Activated CD8-positive, alpha-beta memory T cell treated with anti-CD3 and anti-CD28 coated beads, Interleukin-2, amount 10 ng/mL, durations not matched to agents 7 days and 5 days (primary cell): ENCODE results near the gene SNX13. TPM values are rescaled to one million over a fixed set of nuclear protein-coding genes. Genes with fewer than 3 reads are reported as not detected.

Experiments used
- ATAC-seq: fragments of 150-1000 bp; cut with Tn5 transposase; one replicate; pipeline ENCODE4 v1.10.0; 2021; ENCODE audit warnings: moderate library complexity
- CTCF ChIA-PET: fragments of 350-600 bp; sonication (Branson Sonifier 250); formaldehyde crosslinking; loops from one replicate; lab custom pipeline; 2021; ENCODE audit warnings: antibody characterized with exemption; lab: Charles Lee
- DNase-seq: peaks from one replicate; pipeline ENCODE4 v3.0.0-alpha.2; 2020
- H3K27ac Mint-ChIP-seq: one replicate; pipeline ENCODE4 v1.8.0; 2021; ENCODE audit warnings: mild to moderate bottlenecking, mixed read lengths
- H3K27me3 Mint-ChIP-seq: one replicate; pipeline ENCODE4 v1.8.0; 2021; ENCODE audit warnings: mixed read lengths
- H3K36me3 Mint-ChIP-seq: one replicate; pipeline ENCODE4 v1.8.0; 2021; ENCODE audit warnings: mild to moderate bottlenecking, mixed read lengths
- H3K4me1 Mint-ChIP-seq: one replicate; pipeline ENCODE4 v1.8.0; 2021; ENCODE audit warnings: mixed read lengths
- H3K4me3 Mint-ChIP-seq: one replicate; pipeline ENCODE4 v1.8.0; 2021; ENCODE audit warnings: mild to moderate bottlenecking, moderate library complexity, mixed read lengths
- H3K9me3 Mint-ChIP-seq: one replicate; pipeline ENCODE4 v1.8.0; 2022; ENCODE audit warnings: low read depth, mixed read lengths
- total RNA-seq, 2 experiments: library from RNA; stranded (reverse); gene quantifications; one replicate each; pipeline ENCODE4 v1.2.3, GENCODE V29; 2021

Gene SNX13
- total RNA-seq, 2 experiments from 2014 or later, result 19.5 to 24.4 TPM

- peaks cover 41% of the 10 kb centered on the region for H3K4me1 Mint-ChIP-seq
Measured at GRCh38 chr7:17939606-17940301, 540 bp downstream of the SNX13 start.

GRCh38 chr7:17939211-17939605 lies 1.1 kb downstream of the SNX13 start:
- ATAC-seq, result no peak
- peaks cover 9% of the 10 kb centered on the region for H3K36me3 Mint-ChIP-seq
- no peaks in the 10 kb centered on the region for H3K9me3 Mint-ChIP-seq
- peaks cover 12% of the 10 kb centered on the region for H3K27me3 Mint-ChIP-seq
- peak overlapping the region; percentile 94 for H3K4me3 Mint-ChIP-seq
- CTCF ChIA-PET, result no interaction called here
- DNase-seq, result no peak
- peaks cover 46% of the 10 kb centered on the region for H3K4me1 Mint-ChIP-seq
- H3K27ac Mint-ChIP-seq, result peak overlapping the region; percentile 90

More at GRCh38 chr7:17939606-17940301, 540 bp downstream of the SNX13 start:
- CTCF ChIA-PET, result interaction anchor here (0.7 kb wide), 1 partner anchor 167 kb away, joined by 3 read pairs; no protein-coding TSS in a partner anchor
- Mint-ChIP-seq H3K36me3 (peaks cover 9% of the 10 kb centered on the region), H3K27ac (peak overlapping the region; percentile 90), H3K27me3 (peaks cover 14% of the 10 kb centered on the region), H3K9me3 (no peaks in the 10 kb centered on the region), H3K4me3 (peak overlapping the region; percentile 94)
- ATAC-seq, result peak; percentile 68
- peak; percentile 74 for DNase-seq

- Mint-ChIP-seq H3K4me3 (peak overlapping the region; percentile 22), H3K4me1 (peaks cover 55% of the 10 kb centered on the region), H3K27me3 (peaks cover 9% of the 10 kb centered on the region), H3K36me3 (peaks cover 9% of the 10 kb centered on the region), H3K9me3 (no peaks in the 10 kb centered on the region), H3K27ac (no peak overlapping the region)
- DNase-seq (no peak), ATAC-seq (no peak)
- CTCF ChIA-PET, result interaction anchor here (0.7 to 2.4 kb wide), 5 partner anchors 15 to 629 kb away, joined by 3 to 8 read pairs (median 4); no protein-coding TSS in a partner anchor
Measured at GRCh38 chr7:17937506-17938120, 2.7 kb downstream of the SNX13 start.

- DNase-seq (no peak), ATAC-seq (no peak)
- Mint-ChIP-seq H3K27me3 (peaks cover 2% of the 10 kb centered on the region), H3K9me3 (no peaks in the 10 kb centered on the region), H3K4me1 (peaks cover 50% of the 10 kb centered on the region), H3K27ac (no peak overlapping the region), H3K4me3 (no peak overlapping the region), H3K36me3 (peaks cover 5% of the 10 kb centered on the region)
- CTCF ChIA-PET, result interaction anchor here (2.4 kb wide), 1 partner anchor 166 kb away, joined by 8 read pairs; no protein-coding TSS in a partner anchor
Measured at GRCh38 chr7:17936321-17936720, 4.0 kb downstream of the SNX13 start.

GRCh38 chr7:17934612-17935240 lies 5.6 kb downstream of the SNX13 start:
- H3K4me1 Mint-ChIP-seq, result peaks cover 53% of the 10 kb centered on the region
- CTCF ChIA-PET, result no interaction called here
- no peak for ATAC-seq

GRCh38 chr7:17934094-17934493 lies 6.2 kb downstream of the SNX13 start:
- Mint-ChIP-seq H3K27me3 (no peaks in the 10 kb centered on the region), H3K4me1 (peaks cover 53% of the 10 kb centered on the region), H3K27ac (no peak overlapping the region), H3K9me3 (no peaks in the 10 kb centered on the region), H3K4me3 (no peak overlapping the region), H3K36me3 (peaks cover 5% of the 10 kb centered on the region)
- ATAC-seq, result peak; percentile 69
- CTCF ChIA-PET, result no interaction called here
- no peak for DNase-seq

More at GRCh38 chr7:17934612-17935240, 5.6 kb downstream of the SNX13 start:
- Mint-ChIP-seq H3K9me3 (no peaks in the 10 kb centered on the region), H3K4me3 (no peak overlapping the region), H3K27ac (no peak overlapping the region), H3K27me3 (no peaks in the 10 kb centered on the region), H3K36me3 (peaks cover 5% of the 10 kb centered on the region)
- DNase-seq, result no peak

GRCh38 chr7:17932770-17933169 lies 7.5 kb downstream of the SNX13 start:
- ATAC-seq, result no peak
- Mint-ChIP-seq H3K4me3 (no peak overlapping the region), H3K9me3 (no peaks in the 10 kb centered on the region), H3K4me1 (peaks cover 43% of the 10 kb centered on the region), H3K27me3 (no peaks in the 10 kb centered on the region), H3K27ac (no peak overlapping the region), H3K36me3 (peaks cover 5% of the 10 kb centered on the region)
- CTCF ChIA-PET, result no interaction called here
- DNase-seq, result no peak

GRCh38 chr7:17931069-17931468 lies 9.2 kb downstream of the SNX13 start:
- Mint-ChIP-seq H3K27me3 (no peaks in the 10 kb centered on the region), H3K9me3 (no peaks in the 10 kb centered on the region), H3K27ac (no peak overlapping the region), H3K36me3 (peaks cover 4% of the 10 kb centered on the region), H3K4me1 (peaks cover 34% of the 10 kb centered on the region), H3K4me3 (no peak overlapping the region)
- DNase-seq (no peak), ATAC-seq (no peak)
- CTCF ChIA-PET, result no interaction called here

- H3K27me3 Mint-ChIP-seq, result no peaks in the 10 kb centered on the region
Measured at GRCh38 chr7:17930546-17930945, 9.7 kb downstream of the SNX13 start.

GRCh38 chr7:17929647-17930395 lies 10.5 kb downstream of the SNX13 start:
- ATAC-seq, result no peak
- peaks cover 28% of the 10 kb centered on the region for H3K4me1 Mint-ChIP-seq
- H3K27me3 Mint-ChIP-seq, result no peaks in the 10 kb centered on the region
- H3K27ac Mint-ChIP-seq, result no peak overlapping the region
- H3K36me3 Mint-ChIP-seq, result peaks cover 4% of the 10 kb centered on the region
- no peaks in the 10 kb centered on the region for H3K9me3 Mint-ChIP-seq
- CTCF ChIA-PET, result no interaction called here
- H3K4me3 Mint-ChIP-seq, result no peak overlapping the region
- no peak for DNase-seq

More at GRCh38 chr7:17930546-17930945, 9.7 kb downstream of the SNX13 start:
- no peak for DNase-seq
- no peak overlapping the region for H3K4me3 Mint-ChIP-seq
- H3K27ac Mint-ChIP-seq, result no peak overlapping the region
- no peaks in the 10 kb centered on the region for H3K9me3 Mint-ChIP-seq
- no peak for ATAC-seq
- CTCF ChIA-PET, result no interaction called here
- H3K4me1 Mint-ChIP-seq, result peaks cover 32% of the 10 kb centered on the region
- H3K36me3 Mint-ChIP-seq, result peaks cover 4% of the 10 kb centered on the region

- Mint-ChIP-seq H3K4me1 (peaks cover 14% of the 10 kb centered on the region), H3K27ac (no peak overlapping the region), H3K36me3 (peaks cover 4% of the 10 kb centered on the region), H3K27me3 (no peaks in the 10 kb centered on the region), H3K9me3 (no peaks in the 10 kb centered on the region), H3K4me3 (no peak overlapping the region)
- ATAC-seq (no peak), DNase-seq (no peak)
- CTCF ChIA-PET, result no interaction called here
Measured at GRCh38 chr7:17928055-17928454, 12.2 kb downstream of the SNX13 start.

GRCh38 chr7:17921857-17922416 lies 18.4 kb downstream of the SNX13 start:
- Mint-ChIP-seq H3K36me3 (peaks cover 16% of the 10 kb centered on the region), H3K4me3 (no peak overlapping the region), H3K4me1 (peaks cover 7% of the 10 kb centered on the region), H3K9me3 (peaks cover 4% of the 10 kb centered on the region), H3K27ac (no peak overlapping the region), H3K27me3 (no peaks in the 10 kb centered on the region)
- DNase-seq (no peak), ATAC-seq (no peak)
- CTCF ChIA-PET, result no interaction called here

- DNase-seq (no peak), ATAC-seq (no peak)
- H3K4me1 Mint-ChIP-seq, result peaks cover 7% of the 10 kb centered on the region
- H3K4me3 Mint-ChIP-seq, result no peak overlapping the region
- H3K9me3 Mint-ChIP-seq, result peaks cover 4% of the 10 kb centered on the region
- no peak overlapping the region for H3K27ac Mint-ChIP-seq
- CTCF ChIA-PET, result no interaction called here
- H3K27me3 Mint-ChIP-seq, result no peaks in the 10 kb centered on the region
- H3K36me3 Mint-ChIP-seq, result peaks cover 12% of the 10 kb centered on the region
Measured at GRCh38 chr7:17917842-17918241, 22.5 kb downstream of the SNX13 start.
